GM23338 (cell line): ENCODE results near the gene FAM43A. TPM values are rescaled to one million over a fixed set of nuclear protein-coding genes. Genes with fewer than 3 reads are reported as not detected.
A peak's percentile ranks its signal among the peaks of the same experiment; 100 is the strongest.

Experiments
- ATAC-seq: fragments of 200-7000 bp; cut with Tn5 transposase; 3 replicates; pipeline ENCODE4 v1.9.1; 2020
- DNase-seq: peaks from one replicate; pipeline ENCODE4 v3.0.0-alpha.2; 2015; ENCODE audit warnings: low spot score
- H2AFZ ChIP-seq: fragments of 200-600 bp; sonication (generic); 2 replicates; pipeline ENCODE4 v1.8.0; 2016; ENCODE audit warnings: antibody characterized with exemption, mild to moderate bottlenecking, moderate library complexity
- H3F3A ChIP-seq: fragments of 200-600 bp; sonication (generic); replicated peaks from 2 replicates; pipeline ENCODE4 v1.8.0; 2017; ENCODE audit warnings: antibody characterized with exemption, mixed run types, low read depth
- H3K27ac ChIP-seq: fragments of 200-600 bp; sonication (generic); 2 replicates; pipeline ENCODE4 v1.6.1; 2016; ENCODE audit warnings: low read depth
- H3K27me3 ChIP-seq: fragments of 200-600 bp; sonication (generic); 2 replicates; pipeline ENCODE4 v1.8.0; 2016; ENCODE audit warnings: mild to moderate bottlenecking, mixed run types, moderate library complexity; ENCODE audit not compliant: insufficient read depth
- H3K36me3 ChIP-seq: fragments of 200-600 bp; sonication (generic); 2 replicates; pipeline ENCODE4 v1.8.0; 2016; ENCODE audit warnings: mild to moderate bottlenecking; ENCODE audit not compliant: insufficient read depth
- H3K4me1 ChIP-seq: fragments of 200-600 bp; sonication (generic); 2 replicates; pipeline ENCODE4 v1.8.0; 2016; ENCODE audit warnings: mild to moderate bottlenecking, moderate library complexity; ENCODE audit not compliant: insufficient read depth
- H3K4me2 ChIP-seq: fragments of 200-600 bp; sonication (generic); 2 replicates; pipeline ENCODE4 v1.7.1; 2017; ENCODE audit warnings: mixed run types
- H3K4me3 ChIP-seq: fragments of 200-600 bp; sonication (generic); 2 replicates; pipeline ENCODE4 v1.6.1; 2016; ENCODE audit warnings: mixed run types
- H3K79me2 ChIP-seq: fragments of 200-600 bp; sonication (generic); replicated peaks from 2 replicates; pipeline ENCODE4 v1.8.0; 2017; ENCODE audit warnings: mild to moderate bottlenecking; ENCODE audit not compliant: insufficient read depth
- H3K9me2 ChIP-seq: fragments of 200-600 bp; sonication (generic); 2 replicates; pipeline ENCODE4 v1.8.0; 2017; ENCODE audit not compliant: insufficient read depth
- H4K20me1 ChIP-seq: fragments of 200-600 bp; sonication (generic); replicated peaks from 2 replicates; pipeline ENCODE4 v1.8.0; 2017; ENCODE audit warnings: mild to moderate bottlenecking; ENCODE audit not compliant: insufficient read depth
- H3K27ac Mint-ChIP-seq: 2 replicates; pipeline ENCODE4 v1.8.0; 2020; ENCODE audit warnings: inconsistent platforms, mild to moderate bottlenecking, moderate library complexity, mixed read lengths
- H3K27me3 Mint-ChIP-seq: 3 replicates; pipeline ENCODE4 v1.8.0; 2022; ENCODE audit warnings: low read depth, mild to moderate bottlenecking, moderate library complexity, mixed read lengths, inconsistent platforms; ENCODE audit not compliant: insufficient read depth, poor library complexity
- H3K36me3 Mint-ChIP-seq: 3 replicates; pipeline ENCODE4 v1.8.0; 2021; ENCODE audit warnings: low read depth, mild to moderate bottlenecking, inconsistent platforms, moderate library complexity, mixed read lengths
- H3K4me1 Mint-ChIP-seq: 3 replicates; pipeline ENCODE4 v1.8.0; 2020; ENCODE audit warnings: mild to moderate bottlenecking, inconsistent platforms, mixed read lengths
- H3K4me3 Mint-ChIP-seq: 3 replicates; pipeline ENCODE4 v1.8.0; 2021; ENCODE audit warnings: moderate library complexity, mild to moderate bottlenecking, inconsistent platforms, mixed read lengths
- H3K9me3 Mint-ChIP-seq: 3 replicates; pipeline ENCODE4 v1.8.0; 2020; ENCODE audit warnings: moderate library complexity, mild to moderate bottlenecking, inconsistent platforms, mixed read lengths
- CREB1 ChIP-seq: fragments of 250-450 bp; sonication (Bioruptor Pico); IDR thresholded peaks from 2 replicates; pipeline ENCODE4 v1.5.0; 2020; ENCODE audit warnings: low read depth, mild to moderate bottlenecking, moderate library complexity
- CTCF ChIP-seq, 2 experiments: fragments of 200-600 bp in 1 of 2; sonication (generic) in 1 of 2; conservative IDR thresholded peaks; 2 replicates each; pipeline versions ENCODE4 v1.5.1 to v1.6.1; 2016 to 2017; ENCODE audit warnings: antibody characterized with exemption in 2 of 2, low read depth in 2 of 2, mild to moderate bottlenecking in 2 of 2, moderate library complexity in 1 of 2
- ETS1 ChIP-seq: IDR thresholded peaks from 2 replicates; pipeline ENCODE4 v1.6.1; 2016; ENCODE audit warnings: antibody characterized with exemption
- EZH2 ChIP-seq: fragments of 200-600 bp; sonication (generic); IDR thresholded peaks from one replicate; pipeline ENCODE4 v1.8.0; 2017; ENCODE audit warnings: antibody characterized with exemption, mild to moderate bottlenecking, low read depth; ENCODE audit not compliant: unreplicated experiment
- EZH2phosphoT487 ChIP-seq: fragments of 200-600 bp; sonication (generic); IDR thresholded peaks from one replicate; pipeline ENCODE4 v1.8.1; 2018; ENCODE audit warnings: antibody characterized with exemption; ENCODE audit not compliant: unreplicated experiment
- JUNB ChIP-seq: IDR thresholded peaks from one replicate; pipeline ENCODE4 v1.6.1; 2016; ENCODE audit warnings: antibody characterized with exemption; ENCODE audit not compliant: unreplicated experiment
- NANOG ChIP-seq: IDR thresholded peaks from 2 replicates; pipeline ENCODE4 v1.6.1; 2016; ENCODE audit warnings: antibody characterized with exemption, borderline replicate concordance
- POLR2AphosphoS5 ChIP-seq: IDR thresholded peaks from 2 replicates; pipeline ENCODE4 v1.6.1; 2016; ENCODE audit warnings: antibody characterized with exemption, low read depth
- REST ChIP-seq: IDR thresholded peaks from one replicate; pipeline ENCODE4 v1.6.1; 2018; ENCODE audit warnings: antibody characterized with exemption; ENCODE audit not compliant: unreplicated experiment
- STAT1 ChIP-seq: IDR thresholded peaks from one replicate; pipeline ENCODE4 v1.6.1; 2016; ENCODE audit warnings: antibody characterized with exemption; ENCODE audit not compliant: unreplicated experiment
- ZNF114 ChIP-seq: fragments of 250-450 bp; sonication (Bioruptor Pico); IDR thresholded peaks from 2 replicates; pipeline ENCODE4 v1.5.0; 2020; ENCODE audit warnings: mild to moderate bottlenecking, moderate library complexity
- polyA plus RNA-seq: library from polyadenylated mRNA; unstranded; fragments of >200 nt; fragmentation: Nextera tagmentation; extraction: Ambion mirVana; gene quantifications from 2 replicates; pipeline ENCODE4 v1.2.1, GENCODE V29; 2016
- total RNA-seq: library from RNA; depleted of rRNA; stranded (reverse); fragments of >200 nt; shearing (Covaris generic); gene quantifications from 2 replicates; pipeline ENCODE4 v1.2.3, GENCODE V29; 2014
- TF ChIP-seq, protein P1 (sequence below): fragments of 250-450 bp; sonication (Bioruptor Pico); IDR thresholded peaks from 2 replicates; pipeline ENCODE4 v1.5.0; 2020; ENCODE audit warnings: mild to moderate bottlenecking, moderate library complexity

The FAM43A gene
- total and polyA plus RNA-seq, 2 experiments from 2014 or later, result 2.4 to 6.4 TPM

- TF ChIP-seq, protein P1, sequence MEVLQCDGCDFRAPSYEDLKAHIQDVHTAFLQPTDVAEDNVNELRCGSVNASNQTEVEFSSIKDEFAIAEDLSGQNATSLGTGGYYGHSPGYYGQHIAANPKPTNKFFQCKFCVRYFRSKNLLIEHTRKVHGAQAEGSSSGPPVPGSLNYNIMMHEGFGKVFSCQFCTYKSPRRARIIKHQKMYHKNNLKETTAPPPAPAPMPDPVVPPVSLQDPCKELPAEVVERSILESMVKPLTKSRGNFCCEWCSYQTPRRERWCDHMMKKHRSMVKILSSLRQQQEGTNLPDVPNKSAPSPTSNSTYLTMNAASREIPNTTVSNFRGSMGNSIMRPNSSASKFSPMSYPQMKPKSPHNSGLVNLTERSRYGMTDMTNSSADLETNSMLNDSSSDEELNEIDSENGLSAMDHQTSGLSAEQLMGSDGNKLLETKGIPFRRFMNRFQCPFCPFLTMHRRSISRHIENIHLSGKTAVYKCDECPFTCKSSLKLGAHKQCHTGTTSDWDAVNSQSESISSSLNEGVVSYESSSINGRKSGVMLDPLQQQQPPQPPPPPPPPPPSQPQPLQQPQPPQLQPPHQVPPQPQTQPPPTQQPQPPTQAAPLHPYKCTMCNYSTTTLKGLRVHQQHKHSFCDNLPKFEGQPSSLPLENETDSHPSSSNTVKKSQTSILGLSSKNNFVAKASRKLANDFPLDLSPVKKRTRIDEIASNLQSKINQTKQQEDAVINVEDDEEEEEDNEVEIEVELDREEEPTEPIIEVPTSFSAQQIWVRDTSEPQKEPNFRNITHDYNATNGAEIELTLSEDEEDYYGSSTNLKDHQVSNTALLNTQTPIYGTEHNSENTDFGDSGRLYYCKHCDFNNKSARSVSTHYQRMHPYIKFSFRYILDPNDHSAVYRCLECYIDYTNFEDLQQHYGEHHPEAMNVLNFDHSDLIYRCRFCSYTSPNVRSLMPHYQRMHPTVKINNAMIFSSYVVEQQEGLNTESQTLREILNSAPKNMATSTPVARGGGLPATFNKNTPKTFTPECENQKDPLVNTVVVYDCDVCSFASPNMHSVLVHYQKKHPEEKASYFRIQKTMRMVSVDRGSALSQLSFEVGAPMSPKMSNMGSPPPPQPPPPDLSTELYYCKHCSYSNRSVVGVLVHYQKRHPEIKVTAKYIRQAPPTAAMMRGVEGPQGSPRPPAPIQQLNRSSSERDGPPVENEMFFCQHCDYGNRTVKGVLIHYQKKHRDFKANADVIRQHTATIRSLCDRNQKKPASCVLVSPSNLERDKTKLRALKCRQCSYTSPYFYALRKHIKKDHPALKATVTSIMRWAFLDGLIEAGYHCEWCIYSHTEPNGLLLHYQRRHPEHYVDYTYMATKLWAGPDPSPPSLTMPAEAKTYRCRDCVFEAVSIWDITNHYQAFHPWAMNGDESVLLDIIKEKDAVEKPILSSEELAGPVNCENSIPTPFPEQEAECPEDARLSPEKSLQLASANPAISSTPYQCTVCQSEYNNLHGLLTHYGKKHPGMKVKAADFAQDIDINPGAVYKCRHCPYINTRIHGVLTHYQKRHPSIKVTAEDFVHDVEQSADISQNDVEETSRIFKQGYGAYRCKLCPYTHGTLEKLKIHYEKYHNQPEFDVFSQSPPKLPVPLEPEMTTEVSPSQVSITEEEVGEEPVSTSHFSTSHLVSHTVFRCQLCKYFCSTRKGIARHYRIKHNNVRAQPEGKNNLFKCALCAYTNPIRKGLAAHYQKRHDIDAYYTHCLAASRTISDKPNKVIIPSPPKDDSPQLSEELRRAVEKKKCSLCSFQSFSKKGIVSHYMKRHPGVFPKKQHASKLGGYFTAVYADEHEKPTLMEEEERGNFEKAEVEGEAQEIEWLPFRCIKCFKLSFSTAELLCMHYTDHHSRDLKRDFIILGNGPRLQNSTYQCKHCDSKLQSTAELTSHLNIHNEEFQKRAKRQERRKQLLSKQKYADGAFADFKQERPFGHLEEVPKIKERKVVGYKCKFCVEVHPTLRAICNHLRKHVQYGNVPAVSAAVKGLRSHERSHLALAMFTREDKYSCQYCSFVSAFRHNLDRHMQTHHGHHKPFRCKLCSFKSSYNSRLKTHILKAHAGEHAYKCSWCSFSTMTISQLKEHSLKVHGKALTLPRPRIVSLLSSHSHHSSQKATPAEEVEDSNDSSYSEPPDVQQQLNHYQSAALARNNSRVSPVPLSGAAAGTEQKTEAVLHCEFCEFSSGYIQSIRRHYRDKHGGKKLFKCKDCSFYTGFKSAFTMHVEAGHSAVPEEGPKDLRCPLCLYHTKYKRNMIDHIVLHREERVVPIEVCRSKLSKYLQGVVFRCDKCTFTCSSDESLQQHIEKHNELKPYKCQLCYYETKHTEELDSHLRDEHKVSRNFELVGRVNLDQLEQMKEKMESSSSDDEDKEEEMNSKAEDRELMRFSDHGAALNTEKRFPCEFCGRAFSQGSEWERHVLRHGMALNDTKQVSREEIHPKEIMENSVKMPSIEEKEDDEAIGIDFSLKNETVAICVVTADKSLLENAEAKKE (CRISPR knock-in tag), result no peak
- TF ChIP-seq NANOG (no peak), ZNF114 (CRISPR knock-in tag) (no peak), CTCF (conservative IDR thresholded peaks at IDR 0.05; ENCODE audit: low read depth in 2 of 2) (no peak), STAT1 (no peak), EZH2 (no peak), JUNB (no peak), CREB1 (no peak)
Measured at GRCh38 chr3:194675081-194675640, 10.5 kb upstream of the FAM43A start (continued).

DNA sequence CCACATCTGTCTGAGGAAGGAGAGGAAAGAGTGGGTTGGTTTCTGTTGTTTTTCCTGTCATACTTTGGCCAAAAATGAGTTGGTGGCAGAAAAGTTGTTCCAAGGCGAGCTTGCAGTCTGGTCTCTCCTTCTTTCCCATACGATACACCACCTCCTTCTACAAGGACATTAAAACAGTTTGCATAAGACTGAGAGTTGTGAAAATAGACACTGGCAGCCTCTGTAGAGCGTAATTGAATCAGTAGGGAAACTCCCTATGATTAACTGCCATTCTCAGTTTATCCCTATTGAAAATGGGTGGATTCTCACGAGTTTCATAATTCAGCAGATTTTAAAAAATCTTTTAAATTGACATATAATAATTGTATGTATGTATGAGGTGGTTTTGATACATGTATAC, 10.0 kb upstream of the FAM43A start:
- H3K36me3 Mint-ChIP-seq, result no peaks in the 10 kb centered on the region
- TF ChIP-seq ETS1, result no peak
- no peak for TF ChIP-seq EZH2
- no peak for TF ChIP-seq EZH2phosphoT487
- TF ChIP-seq ZNF114 (CRISPR knock-in tag), result no peak
- no peak for TF ChIP-seq NANOG
- TF ChIP-seq REST, result no peak
- TF ChIP-seq POLR2AphosphoS5, result no peak

More for the DNA sequence above, 10.0 kb upstream of the FAM43A start:
- no peak overlapping the region for H3K4me3 ChIP-seq
- H3K36me3 ChIP-seq, result no peaks in the 10 kb centered on the region
- DNase-seq, result no peak
- Mint-ChIP-seq H3K4me3 (no peak overlapping the region), H3K27ac (no peak overlapping the region), H3K9me3 (no peaks in the 10 kb centered on the region), H3K4me1 (peaks cover 6% of the 10 kb centered on the region), H3K27me3 (peaks cover 4% of the 10 kb centered on the region)
- H3F3A ChIP-seq, result no peaks in the 10 kb centered on the region
- no peaks in the 10 kb centered on the region for H3K27me3 ChIP-seq
- no peaks in the 10 kb centered on the region for H3K9me2 ChIP-seq
- H3K4me1 ChIP-seq, result peaks cover 3% of the 10 kb centered on the region
- no peak overlapping the region for H3K27ac ChIP-seq
- H3K4me2 ChIP-seq, result no peak overlapping the region
- peaks cover 5% of the 10 kb centered on the region for H4K20me1 ChIP-seq
- H3K79me2 ChIP-seq, result peaks cover 12% of the 10 kb centered on the region
- peak overlapping the region; percentile 23; the same call in 1 of the 2 replicates for H2AFZ ChIP-seq
- no peak for ATAC-seq
